Gastrocnemius medialis (tissue), 4 donors: ENCODE results near the gene FAM117A.

ENCODE experiments used
- CTCF ChIP-seq, 5 experiments: fragments of 450-650 bp in 3 of 5; fragments of 200-600 bp in 2 of 5; sonication (generic) in 2 of 5; IDR thresholded peaks in 4 of 5; conservative IDR thresholded peaks in 1 of 5; 1 replicate in 4 of 5; 2 replicates in 1 of 5; pipeline ENCODE4 v1.5.1; 2016 to 2019; ENCODE audit warnings: antibody characterized with exemption in 5 of 5, mild to moderate bottlenecking in 3 of 5, moderate library complexity in 3 of 5
- POLR2A ChIP-seq, 2 donors: fragments of 450-650 bp; IDR thresholded peaks; one replicate each; pipeline ENCODE4 v1.6.1; 2017; ENCODE audit warnings: antibody characterized with exemption in 2 of 2, mild to moderate bottlenecking in 2 of 2, moderate library complexity in 2 of 2

- TF ChIP-seq CTCF (IDR thresholded peaks at IDR 0.05 in 4 of 5, conservative IDR thresholded peaks at IDR 0.05 in 1 of 5) (peak in 1 of 5 experiments; percentile 18), POLR2A (IDR thresholded peaks at IDR 0.05) (no peak)
Measured at GRCh38 chr17:49695698-49696232, 68.2 kb downstream of the FAM117A start.
